Measurements from ENCODE around the gene PLXNA1.

- TF ChIP-seq SPI1 (IDR thresholded peaks at IDR 0.05; ENCODE audit: borderline replicate concordance, low read depth) (no peak), CTCF (IDR thresholded peaks at IDR 0.05; ENCODE audit: insufficient read depth, low read length) (no peak), POLR2AphosphoS5 (IDR thresholded peaks at IDR 0.05; ENCODE audit: low read depth) (no peak)
- TF ChIP-seq, protein P1, sequence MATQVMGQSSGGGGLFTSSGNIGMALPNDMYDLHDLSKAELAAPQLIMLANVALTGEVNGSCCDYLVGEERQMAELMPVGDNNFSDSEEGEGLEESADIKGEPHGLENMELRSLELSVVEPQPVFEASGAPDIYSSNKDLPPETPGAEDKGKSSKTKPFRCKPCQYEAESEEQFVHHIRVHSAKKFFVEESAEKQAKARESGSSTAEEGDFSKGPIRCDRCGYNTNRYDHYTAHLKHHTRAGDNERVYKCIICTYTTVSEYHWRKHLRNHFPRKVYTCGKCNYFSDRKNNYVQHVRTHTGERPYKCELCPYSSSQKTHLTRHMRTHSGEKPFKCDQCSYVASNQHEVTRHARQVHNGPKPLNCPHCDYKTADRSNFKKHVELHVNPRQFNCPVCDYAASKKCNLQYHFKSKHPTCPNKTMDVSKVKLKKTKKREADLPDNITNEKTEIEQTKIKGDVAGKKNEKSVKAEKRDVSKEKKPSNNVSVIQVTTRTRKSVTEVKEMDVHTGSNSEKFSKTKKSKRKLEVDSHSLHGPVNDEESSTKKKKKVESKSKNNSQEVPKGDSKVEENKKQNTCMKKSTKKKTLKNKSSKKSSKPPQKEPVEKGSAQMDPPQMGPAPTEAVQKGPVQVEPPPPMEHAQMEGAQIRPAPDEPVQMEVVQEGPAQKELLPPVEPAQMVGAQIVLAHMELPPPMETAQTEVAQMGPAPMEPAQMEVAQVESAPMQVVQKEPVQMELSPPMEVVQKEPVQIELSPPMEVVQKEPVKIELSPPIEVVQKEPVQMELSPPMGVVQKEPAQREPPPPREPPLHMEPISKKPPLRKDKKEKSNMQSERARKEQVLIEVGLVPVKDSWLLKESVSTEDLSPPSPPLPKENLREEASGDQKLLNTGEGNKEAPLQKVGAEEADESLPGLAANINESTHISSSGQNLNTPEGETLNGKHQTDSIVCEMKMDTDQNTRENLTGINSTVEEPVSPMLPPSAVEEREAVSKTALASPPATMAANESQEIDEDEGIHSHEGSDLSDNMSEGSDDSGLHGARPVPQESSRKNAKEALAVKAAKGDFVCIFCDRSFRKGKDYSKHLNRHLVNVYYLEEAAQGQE (IDR thresholded peaks at IDR 0.05; ENCODE audit: insufficient replicate concordance, low read depth) = no peak
Observed at GRCh38 chr3:126951561-126951960, 31.4 kb upstream of the PLXNA1 start.

Measured in HL-60 (cell line).